Renal pelvis (tissue), 4 donors: ENCODE results near the gene MS4A15. TPM values are rescaled to one million over a fixed set of nuclear protein-coding genes. Genes with fewer than 3 reads are reported as not detected.
A peak's percentile ranks its signal among the peaks of the same experiment; 100 is the strongest.
"Not testable (repeated sequence)": the region's sequence is repeated elsewhere in the genome, so short reads cannot be mapped to it uniquely, and the experiment has no call there.

ENCODE experiments used
- DNase-seq: peaks from one replicate; pipeline ENCODE4 v3.0.0-alpha.2; 2013
- polyA plus RNA-seq, 3 donors: library from polyadenylated mRNA; unstranded; fragments of 120-200 nt; gene quantifications; one replicate each; pipeline ENCODE4 v1.2.1, GENCODE V29; 2013; ENCODE audit not compliant: insufficient read length in 3 of 3

Gene MS4A15
- polyA plus RNA-seq, 3 donors = not detected

GRCh38 chr11:60753309-60753708, 3.4 kb upstream of the MS4A15 start:
- DNase-seq = no peak

- no peak for DNase-seq
Measured at GRCh38 chr11:60754887-60755286, 1.8 kb upstream of the MS4A15 start.

GRCh38 chr11:60757231-60757800, 649 bp downstream of the MS4A15 start:
- DNase-seq = no peak

GRCh38 chr11:60758671-60759070, 2.0 kb downstream of the MS4A15 start:
- not testable (repeated sequence) for DNase-seq

GRCh38 chr11:60759438-60760225, 3.0 kb downstream of the MS4A15 start:
- DNase-seq = not testable (repeated sequence)

- DNase-seq = no peak
Measured at GRCh38 chr11:60761436-60762190, 4.9 kb downstream of the MS4A15 start.

- no peak for DNase-seq
Measured at GRCh38 chr11:60762851-60763691, 6.4 kb downstream of the MS4A15 start.

GRCh38 chr11:60763692-60764369, 7.2 kb downstream of the MS4A15 start:
- DNase-seq = no peak

- no peak for DNase-seq
Measured at GRCh38 chr11:60764879-60765278, 8.2 kb downstream of the MS4A15 start.

GRCh38 chr11:60765355-60765754, 8.7 kb downstream of the MS4A15 start:
- DNase-seq = no peak

- DNase-seq = no peak
Measured at GRCh38 chr11:60766547-60766946, 9.9 kb downstream of the MS4A15 start.

- DNase-seq = no peak
Measured at GRCh38 chr11:60767388-60767811, 10.7 kb downstream of the MS4A15 start.

- no peak for DNase-seq
Measured at GRCh38 chr11:60768202-60768601, 11.5 kb downstream of the MS4A15 start.

GRCh38 chr11:60769273-60769672, 12.6 kb downstream of the MS4A15 start:
- DNase-seq = no peak

GRCh38 chr11:60769811-60770210, 13.1 kb downstream of the MS4A15 start:
- no peak for DNase-seq

- DNase-seq = no peak
Measured at GRCh38 chr11:60771146-60771545, 14.5 kb downstream of the MS4A15 start.

- no peak for DNase-seq
Measured at GRCh38 chr11:60771879-60772525, 15.3 kb downstream of the MS4A15 start.

- DNase-seq = no peak
Measured at GRCh38 chr11:60772666-60773065, 16.0 kb downstream of the MS4A15 start.

GRCh38 chr11:60774726-60775125, 18.1 kb downstream of the MS4A15 start:
- no peak for DNase-seq

GRCh38 chr11:60775420-60775961, 18.8 kb downstream of the MS4A15 start:
- DNase-seq = peak; percentile 89
